HUDEP-2 (cell line): ENCODE measurements around the gene BAK1.
A peak's percentile ranks its signal among the peaks of the same experiment; 100 is the strongest.

Experiments
- DNase-seq, 76 experiments: peaks; one replicate each; lab custom pipeline; 2025; ENCODE audit not compliant: unreplicated experiment in 76 of 76; lab: John Stamatoyannopoulos, UW

Gene BAK1

DNA sequence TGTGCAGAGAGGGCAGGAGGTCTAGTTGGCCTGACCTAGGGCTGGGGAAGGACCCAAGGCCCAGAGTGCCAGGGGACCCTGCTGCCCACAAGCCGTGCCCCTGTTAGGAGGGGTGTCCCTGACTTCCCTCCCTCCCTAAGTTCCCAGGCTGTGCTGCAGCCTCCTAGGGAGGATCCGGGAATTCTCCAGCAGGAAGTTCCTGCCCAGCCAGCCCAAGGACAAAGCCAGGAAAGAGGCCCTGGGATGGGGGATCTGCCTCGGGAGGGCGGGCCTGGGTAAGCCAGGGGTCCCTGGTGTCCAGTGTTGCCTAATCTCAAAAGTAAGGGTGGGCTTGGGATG is 9.3 kb upstream of the BAK1 start:
- DNase-seq: no peak

DNA sequence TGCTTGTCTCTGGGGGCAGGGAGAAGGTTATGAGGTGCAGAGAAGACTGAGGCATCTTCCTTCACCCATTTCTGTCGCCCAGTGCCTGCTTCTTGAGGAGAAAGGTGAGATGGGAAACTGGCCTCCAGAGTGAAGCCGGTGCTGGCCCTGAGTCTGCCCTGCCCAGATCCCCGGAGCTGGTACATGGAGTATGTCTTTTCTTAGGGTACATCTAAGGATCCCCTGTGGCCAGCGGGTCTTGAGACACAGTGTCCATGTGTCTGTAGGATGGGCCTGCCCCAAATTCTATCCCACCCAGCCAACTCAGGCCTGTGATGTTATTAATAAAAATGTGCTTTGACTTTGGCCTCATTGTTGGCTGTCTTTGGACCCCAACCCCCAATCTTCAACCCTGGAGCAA is 8.8 kb upstream of the BAK1 start:
- no peak for DNase-seq

DNA sequence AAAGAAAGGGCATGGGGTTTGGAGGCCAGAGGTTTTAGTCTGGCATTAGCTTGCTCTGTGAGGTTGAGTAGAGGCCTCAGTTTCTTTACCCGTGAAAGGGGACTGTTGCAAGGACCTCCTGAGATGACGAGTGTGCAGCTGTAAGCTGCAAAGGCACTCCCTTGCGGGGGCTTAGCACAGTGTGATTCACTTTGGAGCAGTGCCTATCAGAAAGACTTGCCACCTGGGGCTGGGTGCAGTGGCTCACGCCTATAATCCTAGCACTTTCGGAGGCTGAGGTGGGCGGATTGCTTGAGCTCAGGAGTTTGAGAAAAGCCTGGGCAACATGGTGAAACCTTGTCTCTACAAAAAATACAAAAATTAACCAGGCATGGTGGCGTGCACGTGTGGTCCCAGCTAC is 7.5 kb upstream of the BAK1 start:
- DNase-seq: peak in 5 of 76 experiments; percentile 13 to 45 (median 15)

GRCh38 chr6:33586108-33586640 is 6.1 kb upstream of the BAK1 start:
- no peak for DNase-seq

- DNase-seq: peak in 70 of 76 experiments; percentile 26 to 89 (median 68)
These were observed 5.5 kb upstream of the BAK1 start for GRCh38 chr6:33585403-33586107.

DNA sequence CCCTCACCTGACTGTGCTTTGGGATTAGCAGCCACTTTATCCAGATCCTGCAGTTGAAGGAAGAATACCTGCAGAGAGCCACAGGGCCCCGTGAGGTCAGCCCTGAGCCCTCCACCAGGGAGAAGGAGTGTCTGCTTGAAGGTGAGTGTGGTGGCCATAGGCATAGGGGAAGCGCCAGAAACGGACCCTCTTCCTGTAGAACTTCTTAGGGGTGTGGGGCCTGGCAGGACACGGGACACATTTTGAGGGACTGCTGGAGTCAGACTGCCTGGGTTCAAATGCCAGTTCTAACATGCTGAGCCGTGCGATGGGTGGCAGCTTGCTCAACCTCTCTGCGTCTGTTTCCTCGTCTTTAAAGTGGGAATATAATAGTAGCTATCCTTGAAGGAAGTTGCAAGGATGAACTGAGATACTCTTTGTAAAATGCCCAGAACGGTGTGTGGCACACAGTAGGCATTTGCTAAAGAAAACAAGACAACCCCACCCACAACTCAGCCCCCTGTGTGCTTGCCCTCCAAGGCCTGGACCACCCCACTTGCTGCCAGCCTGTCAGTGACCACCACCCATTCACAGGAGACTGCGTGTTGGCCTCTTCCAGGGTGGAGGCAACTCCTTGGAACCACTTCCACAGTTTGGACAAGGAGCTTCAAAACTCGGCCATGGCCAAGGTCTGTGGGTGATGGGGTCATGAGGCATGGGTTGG is 4.8 kb upstream of the BAK1 start:
- no peak for DNase-seq

DNA sequence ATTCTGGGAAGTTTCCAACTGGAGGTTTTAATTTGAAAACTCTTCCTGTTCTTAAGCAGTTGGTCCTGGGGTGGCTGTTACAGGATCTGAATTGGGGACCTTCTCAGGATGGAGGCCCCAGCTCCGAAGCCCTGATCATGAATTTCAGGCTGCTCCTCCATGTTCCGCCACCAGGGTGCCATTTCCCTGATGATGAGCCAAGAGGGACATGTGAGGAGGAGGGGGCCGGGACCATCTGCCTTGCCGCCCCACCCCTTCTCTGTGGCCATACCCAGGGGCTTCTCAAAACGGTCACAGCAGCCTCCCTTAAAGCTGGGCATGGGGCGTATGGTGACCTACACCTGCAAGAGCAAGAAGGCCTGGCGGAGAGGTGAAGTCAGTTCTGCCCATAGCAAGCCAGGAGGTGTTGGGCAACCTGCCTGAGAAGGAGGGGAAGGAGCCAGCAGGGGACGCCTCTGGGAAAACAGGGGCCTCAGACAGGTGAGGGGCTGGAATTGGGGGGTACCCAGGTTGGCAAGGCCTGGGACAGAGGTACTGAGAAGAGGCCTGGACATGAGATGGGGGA is 3.6 kb upstream of the BAK1 start:
- peak in 15 of 76 experiments; percentile 7 to 33 (median 23) for DNase-seq

GRCh38 chr6:33581186-33581585 is 1.1 kb upstream of the BAK1 start:
- DNase-seq: no peak

GRCh38 chr6:33578588-33579011 is 1.5 kb downstream of the BAK1 start:
- peak in 5 of 76 experiments; percentile 11 to 33 (median 21) for DNase-seq

GRCh38 chr6:33578164-33578563 is 1.9 kb downstream of the BAK1 start:
- DNase-seq: peak in 1 of 76 experiments; percentile 62

DNA sequence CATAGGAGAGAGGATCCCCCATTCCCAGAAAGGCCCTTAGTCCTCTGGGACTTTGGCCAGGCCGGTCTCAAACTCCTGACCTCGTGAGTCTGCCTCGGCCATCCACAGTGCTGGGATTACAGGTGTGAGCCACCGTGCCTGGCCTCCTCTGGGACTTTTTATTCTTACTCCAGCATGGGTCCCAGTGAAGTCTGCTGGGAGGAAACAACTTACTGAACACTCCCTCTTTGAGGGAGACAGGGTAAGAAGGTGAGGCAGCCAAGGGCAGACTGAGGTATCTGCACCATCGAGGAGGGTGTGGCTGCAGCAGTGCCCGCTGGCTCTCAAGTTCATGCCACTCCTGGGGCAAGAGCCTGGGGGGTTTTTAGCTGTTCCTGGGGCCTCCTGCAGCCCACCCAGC is 2.4 kb downstream of the BAK1 start:
- peak in 16 of 76 experiments; percentile 13 to 62 (median 27) for DNase-seq

GRCh38 chr6:33577106-33577535 is 3.0 kb downstream of the BAK1 start:
- peak in 60 of 76 experiments; percentile 18 to 83 (median 58) for DNase-seq

GRCh38 chr6:33576668-33577067 is 3.4 kb downstream of the BAK1 start:
- DNase-seq: no peak

DNA sequence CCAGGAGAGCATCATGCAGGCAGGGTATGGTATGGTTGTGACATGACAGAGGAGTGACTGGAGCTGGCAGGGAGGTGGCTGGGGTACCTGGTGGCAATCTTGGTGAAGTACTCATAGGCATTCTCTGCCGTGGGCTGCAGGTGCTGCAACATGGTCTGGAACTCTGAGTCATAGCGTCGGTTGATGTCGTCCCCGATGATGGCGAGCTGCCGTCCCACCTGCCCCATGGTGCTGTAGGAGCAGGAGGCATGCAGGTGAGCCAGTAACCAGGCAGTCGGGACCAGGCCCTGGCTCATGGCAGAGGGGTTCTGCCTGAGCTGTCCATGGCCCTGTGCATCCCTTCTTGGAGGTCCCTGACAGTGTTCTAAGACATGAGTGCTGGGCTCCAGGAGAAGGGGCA is 4.9 kb downstream of the BAK1 start:
- DNase-seq: no peak

GRCh38 chr6:33571637-33572316 is 8.3 kb downstream of the BAK1 start:
- no peak for DNase-seq

DNA sequence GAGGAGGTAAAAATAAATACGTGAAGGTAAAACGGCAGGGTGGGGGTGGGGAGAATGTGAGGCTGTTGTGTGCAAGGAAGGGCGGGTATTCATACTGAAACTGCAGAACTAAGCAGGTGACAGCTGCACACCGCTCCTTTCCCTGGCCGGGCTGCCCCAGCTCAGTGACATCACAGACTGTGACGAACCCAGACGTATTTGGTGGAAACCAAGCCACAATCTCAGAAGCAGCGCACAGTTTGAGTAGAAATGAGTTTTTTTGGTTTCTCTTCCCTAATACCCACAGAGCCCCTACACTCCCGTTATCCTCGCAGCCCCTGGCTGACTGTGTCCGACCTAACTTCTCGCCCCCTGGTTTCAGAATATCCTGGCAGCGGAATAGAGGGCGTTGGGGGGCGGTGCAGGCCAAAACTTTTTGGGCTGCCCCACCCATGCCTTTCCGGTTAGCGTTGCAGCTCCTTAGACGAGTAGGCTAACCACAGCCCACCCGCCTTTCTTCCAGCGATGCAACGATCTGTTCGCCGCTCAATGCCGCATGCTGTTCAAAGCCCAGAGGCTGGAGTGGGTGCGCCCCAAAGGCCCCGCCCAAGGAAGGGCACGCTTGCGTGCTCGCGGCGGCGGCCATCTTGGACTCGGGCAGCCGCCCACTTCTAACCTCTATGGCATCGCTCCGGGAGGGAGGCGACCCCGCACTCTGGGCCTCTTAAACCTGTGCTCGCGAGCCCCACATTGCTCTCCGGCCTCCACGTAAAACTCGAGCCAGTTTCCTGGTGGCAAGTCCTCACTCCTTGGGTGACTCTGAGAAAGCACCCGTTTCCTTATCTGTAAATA is 9.1 kb downstream of the BAK1 start:
- DNase-seq: peak in 72 of 76 experiments; percentile 49 to 93 (median 84)

DNA sequence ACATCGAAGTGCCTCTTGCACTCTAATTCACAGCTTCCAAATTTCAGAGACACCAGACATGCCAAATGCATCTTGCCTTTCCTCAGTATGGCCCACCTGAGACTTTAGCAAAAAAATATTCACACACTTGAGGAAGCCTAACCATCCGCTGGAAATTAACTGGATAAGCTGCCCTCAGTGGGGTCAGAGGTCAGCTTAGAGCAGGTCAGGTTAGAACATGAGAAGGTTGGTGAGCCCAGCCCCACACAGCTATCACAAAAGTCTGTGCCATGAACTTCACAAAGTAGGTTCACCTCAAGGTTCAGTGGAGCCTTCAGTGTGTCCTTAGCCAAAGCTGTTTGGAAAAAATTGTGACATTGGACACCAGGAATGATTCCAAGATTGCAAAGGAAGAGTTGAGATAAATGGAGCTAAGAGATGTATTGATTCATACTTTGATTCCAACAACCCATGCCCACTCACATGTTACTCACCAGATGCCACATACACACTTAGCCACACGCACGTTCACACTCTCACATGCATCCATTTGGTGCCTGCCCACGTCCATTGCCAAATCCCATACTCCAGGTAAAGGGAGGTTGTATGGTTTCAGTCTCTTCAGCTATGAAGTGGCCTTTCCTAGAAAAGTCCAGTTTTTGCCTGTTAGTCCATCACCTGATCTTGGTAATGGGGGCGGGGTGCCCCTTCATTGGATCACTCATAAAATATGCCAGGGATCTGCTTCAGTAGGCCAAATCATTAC is 11.1 kb downstream of the BAK1 start:
- no peak for DNase-seq

DNA sequence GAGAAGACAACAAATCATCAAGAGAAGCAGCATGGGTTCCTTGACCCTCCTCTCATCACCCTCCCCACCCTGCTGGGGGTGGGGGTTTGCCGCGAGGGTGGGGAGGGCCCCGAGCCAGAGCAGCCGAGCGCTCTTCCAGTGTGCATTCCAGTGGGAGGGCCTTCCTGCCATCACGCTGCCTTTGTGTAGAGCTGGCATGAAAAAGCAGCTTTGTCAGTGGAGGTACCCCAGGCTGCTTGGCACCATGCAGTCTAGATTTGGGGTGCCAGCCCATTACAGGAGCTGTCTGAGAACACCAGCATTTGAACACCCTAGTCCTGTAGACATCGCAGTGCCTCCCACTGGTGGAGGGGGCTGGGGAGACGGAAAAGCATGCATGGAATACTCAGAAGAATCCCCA is 12.2 kb downstream of the BAK1 start:
- no peak for DNase-seq
